Lower leg skin (tissue), 4 donors: ENCODE results near the gene KIRREL3. TPM values are rescaled to one million over a fixed set of nuclear protein-coding genes. Genes with fewer than 3 reads are reported as not detected.

Experiments used
- DNase-seq, 2 donors: peaks; one replicate each; pipeline ENCODE4 v3.0.0-alpha.2; 2019; ENCODE audit warnings: low spot score in 2 of 2
- H3K4me3 ChIP-seq: fragments of 200-600 bp; sonication (generic); 2 replicates; pipeline ENCODE4 v1.5.1; 2017; ENCODE audit warnings: mild to moderate bottlenecking, low read depth; ENCODE audit not compliant: poor library complexity, severe bottlenecking
- POLR2A ChIP-seq, 2 donors: fragments of 450-650 bp; IDR thresholded peaks; one replicate each; pipeline ENCODE4 v1.6.1; 2016 to 2017; ENCODE audit warnings: antibody characterized with exemption in 2 of 2, mild to moderate bottlenecking in 1 of 2, moderate library complexity in 1 of 2
- WGBS, 2 donors: methylation state at CpG; one replicate each; pipeline ENCODE4 v1.1.5; 2018; 5-methylcytosine and 5-hydroxymethylcytosine counted together
- intact Hi-C: fragments of 100-400 bp; cut with DNase I; formaldehyde crosslinking; loops from one replicate; pipeline ENCODE4 v1.15.0; 2023; ENCODE audit warnings: low total_unique reads
- total RNA-seq, 4 donors: library from RNA; depleted of rRNA; stranded (reverse); fragments of >200 nt; gene quantifications; one replicate each; pipeline ENCODE4 v1.1.0, GENCODE V29; 2016
- TF ChIP-seq, protein P1 (sequence below), 3 donors: fragments of 450-650 bp; IDR thresholded peaks; one replicate each; pipeline ENCODE4 v1.5.1; 2016; ENCODE audit warnings: antibody characterized with exemption in 3 of 3, mild to moderate bottlenecking in 3 of 3, moderate library complexity in 2 of 3

KIRREL3 gene
- total RNA-seq, 4 donors from 2014 or later, result 0.13 TPM; not detected in 3

DNA sequence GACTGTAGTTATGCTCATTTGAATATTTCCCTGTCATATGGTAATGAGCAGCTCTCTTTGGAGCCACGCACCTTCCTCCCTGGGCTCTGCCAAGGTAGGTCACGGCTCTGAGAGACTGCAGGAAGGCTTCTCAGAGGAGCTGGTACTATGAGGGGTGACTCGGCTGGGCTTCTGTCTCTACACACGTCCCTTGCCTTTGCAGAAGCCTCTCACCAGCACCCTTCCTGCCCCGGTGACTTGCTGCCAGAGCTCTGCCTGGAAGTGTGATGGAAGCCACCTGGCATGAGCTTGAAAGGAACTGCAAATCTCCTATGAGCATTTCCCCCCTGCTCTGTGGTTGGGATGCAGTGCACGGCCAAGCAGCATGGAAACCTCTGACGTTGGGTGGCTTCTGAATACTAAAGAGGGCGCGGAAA is 74.2 kb downstream of the KIRREL3 start:
- intact Hi-C loops, result no loop called here
- 46 to 51% methylated on average over 9 of the region's 9 CpGs for WGBS, 2 donors
- H3K4me3 ChIP-seq, result no peak overlapping the region
- TF ChIP-seq POLR2A (IDR thresholded peaks at IDR 0.05), result no peak
- TF ChIP-seq, protein P1, sequence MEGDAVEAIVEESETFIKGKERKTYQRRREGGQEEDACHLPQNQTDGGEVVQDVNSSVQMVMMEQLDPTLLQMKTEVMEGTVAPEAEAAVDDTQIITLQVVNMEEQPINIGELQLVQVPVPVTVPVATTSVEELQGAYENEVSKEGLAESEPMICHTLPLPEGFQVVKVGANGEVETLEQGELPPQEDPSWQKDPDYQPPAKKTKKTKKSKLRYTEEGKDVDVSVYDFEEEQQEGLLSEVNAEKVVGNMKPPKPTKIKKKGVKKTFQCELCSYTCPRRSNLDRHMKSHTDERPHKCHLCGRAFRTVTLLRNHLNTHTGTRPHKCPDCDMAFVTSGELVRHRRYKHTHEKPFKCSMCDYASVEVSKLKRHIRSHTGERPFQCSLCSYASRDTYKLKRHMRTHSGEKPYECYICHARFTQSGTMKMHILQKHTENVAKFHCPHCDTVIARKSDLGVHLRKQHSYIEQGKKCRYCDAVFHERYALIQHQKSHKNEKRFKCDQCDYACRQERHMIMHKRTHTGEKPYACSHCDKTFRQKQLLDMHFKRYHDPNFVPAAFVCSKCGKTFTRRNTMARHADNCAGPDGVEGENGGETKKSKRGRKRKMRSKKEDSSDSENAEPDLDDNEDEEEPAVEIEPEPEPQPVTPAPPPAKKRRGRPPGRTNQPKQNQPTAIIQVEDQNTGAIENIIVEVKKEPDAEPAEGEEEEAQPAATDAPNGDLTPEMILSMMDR (IDR thresholded peaks at IDR 0.05), result no peak
- DNase-seq, result peak in 1 of 2 donors; percentile 70

DNA sequence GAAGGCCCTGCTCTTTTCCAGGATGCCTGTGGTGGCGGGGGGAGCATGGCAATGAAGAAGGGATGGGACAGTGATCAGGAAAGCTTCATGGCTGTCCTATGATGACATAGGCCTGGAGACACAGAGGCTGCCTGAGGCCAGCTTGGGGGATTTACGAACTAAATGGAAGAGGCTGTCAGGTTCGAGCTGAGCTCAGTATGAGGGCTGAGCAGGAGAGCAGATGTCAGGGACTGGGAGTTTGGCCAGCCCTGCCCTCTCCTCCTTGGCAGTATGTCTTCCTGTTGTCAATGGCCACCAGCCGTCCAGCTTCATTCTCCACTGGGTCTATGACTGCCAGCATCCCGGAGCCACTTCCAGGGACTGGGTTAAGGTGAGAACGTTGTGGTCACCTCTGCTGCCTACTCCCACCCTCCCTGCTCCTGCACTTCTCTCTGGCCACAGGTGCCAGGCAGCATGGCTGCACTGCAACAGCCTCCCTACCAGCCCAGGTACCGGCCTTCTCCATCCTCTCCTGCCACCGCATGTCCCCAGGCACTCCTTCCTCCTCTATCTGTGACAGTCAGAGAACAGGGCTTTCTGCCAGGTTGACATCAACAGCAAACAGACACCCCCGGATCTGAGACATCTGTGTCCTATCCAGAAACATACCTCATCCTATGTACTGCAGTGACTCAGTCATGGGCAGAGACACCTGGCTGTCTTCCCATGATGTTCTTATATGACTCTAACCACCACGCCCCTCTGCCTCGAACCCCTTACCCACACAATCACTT is 75.1 kb downstream of the KIRREL3 start:
- no peak overlapping the region for H3K4me3 ChIP-seq
- WGBS, 2 donors, result 46 to 59% methylated on average over 11 of the region's 11 CpGs
- intact Hi-C loops, result no loop called here
- DNase-seq, result peak in 1 of 2 donors; percentile 59
- no peak for TF ChIP-seq POLR2A (IDR thresholded peaks at IDR 0.05)
- TF ChIP-seq, protein P1 (IDR thresholded peaks at IDR 0.05), result no peak

DNA sequence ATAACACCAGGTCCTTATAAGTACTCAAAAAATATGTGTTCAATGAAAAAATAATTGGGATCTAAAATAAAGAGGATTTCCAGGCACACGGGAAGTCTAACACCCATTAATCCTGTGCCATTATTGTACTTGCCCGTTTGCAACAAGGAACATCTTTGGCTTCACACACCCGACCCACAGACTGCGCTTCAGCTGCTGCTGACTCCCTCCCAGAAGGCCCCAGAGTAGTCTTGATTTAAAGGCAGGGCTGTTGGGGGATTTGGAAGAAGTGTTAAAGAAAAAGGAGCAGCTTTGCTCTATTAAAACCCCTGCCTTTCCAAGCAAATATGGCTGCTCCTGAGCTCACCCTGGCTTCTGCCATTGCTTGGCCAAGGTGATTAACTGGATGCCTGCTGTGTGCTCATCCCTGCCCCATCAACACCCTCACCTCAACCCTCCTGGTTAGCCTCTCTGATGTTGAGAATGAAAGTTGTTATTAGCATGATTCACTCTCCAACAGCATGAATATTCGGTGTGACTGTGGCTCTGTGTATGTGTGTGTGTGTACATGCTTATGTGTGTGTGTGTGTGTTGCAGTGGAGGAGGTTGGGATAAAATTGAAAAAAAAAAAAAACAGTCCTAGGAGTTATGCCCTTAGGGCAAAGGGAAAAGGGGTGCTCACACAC is 76.1 kb downstream of the KIRREL3 start:
- WGBS, 2 donors, result 68 to 74% methylated on average over 5 of the region's 5 CpGs
- no peak for TF ChIP-seq POLR2A (IDR thresholded peaks at IDR 0.05)
- intact Hi-C loops, result no loop called here
- peak in 1 of 2 donors; percentile 60 for DNase-seq
- no peak overlapping the region for H3K4me3 ChIP-seq

DNA sequence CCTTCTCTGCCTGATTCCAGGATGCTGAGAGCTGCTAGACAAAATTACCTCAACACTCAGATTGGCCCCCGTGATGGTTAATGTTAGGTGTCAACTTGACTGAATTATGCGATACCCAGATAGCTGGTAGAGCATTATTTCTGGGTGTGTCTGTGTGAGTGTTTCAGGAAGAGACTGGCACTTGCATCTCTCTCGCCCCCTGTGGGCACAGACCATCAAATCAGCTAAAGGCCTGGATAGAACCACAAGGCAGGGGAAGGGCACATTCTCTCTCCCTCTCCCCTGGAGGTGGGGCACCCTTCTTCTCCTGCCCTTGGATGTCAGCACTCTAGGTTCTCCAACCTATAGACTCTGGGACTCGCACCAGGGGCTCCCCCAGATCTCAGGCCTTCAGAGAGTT is 79.7 kb downstream of the KIRREL3 start:
- 87 to 97% methylated on average over 4 of the region's 4 CpGs for WGBS, 2 donors
- TF ChIP-seq, protein P1 (IDR thresholded peaks at IDR 0.05), result no peak
- no peak for TF ChIP-seq POLR2A (IDR thresholded peaks at IDR 0.05)
- intact Hi-C loops, result no loop called here
- DNase-seq, result no peak
- no peak overlapping the region for H3K4me3 ChIP-seq

DNA sequence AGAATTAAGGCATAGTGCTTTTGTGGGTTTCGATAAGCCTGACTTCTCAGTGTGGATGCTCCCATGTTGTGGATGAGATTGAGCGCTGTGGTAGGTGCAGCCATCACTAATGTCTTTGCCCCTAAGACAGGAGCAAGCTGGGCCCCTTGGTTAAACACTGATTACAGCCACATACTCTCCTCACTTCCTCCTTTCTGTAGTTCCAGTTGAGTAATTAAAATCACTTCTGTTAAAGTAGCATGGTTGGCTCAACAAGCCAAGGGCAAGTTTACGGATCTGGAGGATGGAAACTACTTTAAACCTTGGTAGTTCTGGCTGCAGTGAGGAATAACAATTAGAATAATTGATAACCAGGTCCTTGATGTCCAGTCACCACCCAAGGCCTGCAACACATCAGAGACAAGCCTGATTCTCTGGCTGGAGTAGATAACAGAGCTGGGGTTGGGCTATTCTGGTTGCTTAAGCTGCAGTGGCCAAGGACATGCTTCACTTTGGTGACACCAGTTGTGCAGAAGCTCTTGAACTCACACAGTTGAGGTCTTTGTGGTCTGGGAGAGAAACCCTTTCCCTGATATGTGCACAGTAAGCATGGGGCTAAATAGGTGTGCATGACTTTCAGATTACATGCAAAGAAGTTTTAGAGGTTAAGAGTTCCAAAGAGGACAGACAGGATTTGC is 81.3 kb downstream of the KIRREL3 start:
- WGBS, 2 donors, result 83 to 86% methylated on average over 3 of the region's 3 CpGs
- no peak for DNase-seq
- H3K4me3 ChIP-seq, result no peak overlapping the region
- TF ChIP-seq POLR2A (IDR thresholded peaks at IDR 0.05), result no peak
- TF ChIP-seq, protein P1 (IDR thresholded peaks at IDR 0.05), result no peak
- intact Hi-C loops, result no loop called here

DNA sequence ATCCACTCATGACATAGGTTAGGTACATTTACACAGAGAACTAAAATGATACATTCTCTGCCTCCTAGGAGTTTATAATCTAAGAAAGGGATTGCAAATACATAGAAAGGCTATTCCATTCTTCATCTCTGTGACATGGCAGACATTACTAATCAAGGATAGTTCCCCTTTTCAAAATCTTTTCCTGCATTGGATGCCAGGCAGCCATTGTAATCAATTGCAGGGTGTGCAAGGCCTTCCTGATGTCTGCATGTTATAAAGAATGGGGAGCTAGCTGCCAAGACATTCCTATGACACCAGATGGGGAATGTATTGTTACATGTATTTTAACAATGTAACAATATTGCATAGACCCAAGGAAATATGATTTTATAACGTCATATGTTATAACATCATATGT is 82.0 kb downstream of the KIRREL3 start:
- intact Hi-C loops, result no loop called here

More for the DNA sequence above, 82.0 kb downstream of the KIRREL3 start:
- 71 to 81% methylated on average over 1 of the region's 1 CpG for WGBS, 2 donors
- DNase-seq, result no peak
- no peak overlapping the region for H3K4me3 ChIP-seq
- TF ChIP-seq, protein P1 (IDR thresholded peaks at IDR 0.05), result no peak
- TF ChIP-seq POLR2A (IDR thresholded peaks at IDR 0.05), result no peak
